GM23248 (cell line): ENCODE measurements around the gene PIK3CD. TPM values are rescaled to one million over a fixed set of nuclear protein-coding genes. Genes with fewer than 3 reads are reported as not detected.
"Not testable (repeated sequence)": the region's sequence is repeated elsewhere in the genome, so short reads cannot be mapped to it uniquely, and the experiment has no call there.

Experiments
- DNase-seq: peaks from one replicate; pipeline ENCODE4 v3.0.0-alpha.2; 2015
- H2AFZ ChIP-seq: fragments of 200-600 bp; sonication (generic); 2 replicates; pipeline ENCODE4 v1.6.1; 2016; ENCODE audit warnings: antibody characterized with exemption
- H3F3A ChIP-seq: fragments of 200-600 bp; sonication (generic); 2 replicates; pipeline ENCODE4 v1.6.1; 2016; ENCODE audit warnings: mild to moderate bottlenecking, antibody characterized with exemption, mixed run types; ENCODE audit not compliant: insufficient read depth
- H3K27ac ChIP-seq: fragments of 200-600 bp; sonication (generic); 2 replicates; pipeline ENCODE4 v1.5.1; 2016; ENCODE audit warnings: mild to moderate bottlenecking
- H3K27me3 ChIP-seq: fragments of 200-600 bp; sonication (generic); replicated peaks from 2 replicates; pipeline ENCODE4 v1.6.1; 2016; ENCODE audit warnings: mild to moderate bottlenecking; ENCODE audit not compliant: insufficient read depth
- H3K36me3 ChIP-seq: fragments of 200-600 bp; sonication (generic); 2 replicates; pipeline ENCODE4 v1.6.1; 2016; ENCODE audit warnings: low read depth, mild to moderate bottlenecking
- H3K4me1 ChIP-seq: fragments of 200-600 bp; sonication (generic); 2 replicates; pipeline ENCODE4 v1.6.1; 2016; ENCODE audit warnings: mild to moderate bottlenecking; ENCODE audit not compliant: insufficient read depth
- H3K4me2 ChIP-seq: fragments of 200-600 bp; sonication (generic); one replicate; pipeline ENCODE4 v1.6.1; 2016; ENCODE audit warnings: mild to moderate bottlenecking; ENCODE audit not compliant: unreplicated experiment
- H3K4me3 ChIP-seq: fragments of 200-600 bp; sonication (generic); 2 replicates; pipeline ENCODE4 v1.5.1; 2016; ENCODE audit warnings: mild to moderate bottlenecking
- H3K79me2 ChIP-seq: fragments of 200-600 bp; sonication (generic); 2 replicates; pipeline ENCODE4 v1.6.1; 2016; ENCODE audit warnings: mild to moderate bottlenecking; ENCODE audit not compliant: insufficient read depth
- H3K9ac ChIP-seq: fragments of 200-600 bp; sonication (generic); 2 replicates; pipeline ENCODE4 v1.6.1; 2016; ENCODE audit warnings: mild to moderate bottlenecking
- H3K9me2 ChIP-seq: fragments of 200-600 bp; sonication (generic); 2 replicates; pipeline ENCODE4 v1.6.1; 2016; ENCODE audit warnings: mixed run types, mild to moderate bottlenecking, moderate library complexity; ENCODE audit not compliant: insufficient read depth
- H3K9me3 ChIP-seq: fragments of 200-600 bp; sonication (generic); one replicate; pipeline ENCODE4 v1.6.1; 2017; ENCODE audit warnings: low read depth
- H4K20me1 ChIP-seq: fragments of 200-600 bp; sonication (generic); 2 replicates; pipeline ENCODE4 v1.6.0; 2016; ENCODE audit not compliant: insufficient read depth
- EZH2 ChIP-seq: fragments of 200-600 bp; sonication (generic); IDR thresholded peaks from 2 replicates; pipeline ENCODE4 v1.6.1; 2018; ENCODE audit warnings: antibody characterized with exemption, mild to moderate bottlenecking; ENCODE audit not compliant: insufficient read depth, poor library complexity, severe bottlenecking
- EZH2phosphoT487 ChIP-seq: fragments of 200-600 bp; sonication (generic); IDR thresholded peaks from 2 replicates; pipeline ENCODE4 v1.6.1; 2018; ENCODE audit warnings: antibody characterized with exemption, moderate library complexity, mild to moderate bottlenecking, low read depth; ENCODE audit not compliant: insufficient read depth
- WGBS, 2 experiments: methylation state at CpG; one replicate each; pipeline ENCODE4 v1.1.6; 2015 to 2017; ENCODE audit warnings: low lambda C conversion rate in 2 of 2, low coverage in 1 of 2; ENCODE audit errors: missing lambda C conversion rate in 2 of 2; 5-methylcytosine and 5-hydroxymethylcytosine counted together
- in situ Hi-C: fragments of 300-500 bp; cut with MboI; formaldehyde crosslinking; loops from 2 replicates; pipeline ENCODE4 v1.15.0; 2020
- polyA plus RNA-seq: library from polyadenylated mRNA; unstranded; fragments of >200 nt; fragmentation: Nextera tagmentation; extraction: Ambion mirVana; gene quantifications from 2 replicates; pipeline ENCODE4 v1.2.1, GENCODE V29; 2016
- total RNA-seq: library from RNA; depleted of rRNA; stranded (reverse); fragments of >200 nt; shearing (Covaris generic); gene quantifications from 2 replicates; pipeline ENCODE4 v1.2.3, GENCODE V29; 2014

Gene PIK3CD
- total and polyA plus RNA-seq, 2 experiments from 2014 or later = 3.5 to 7.1 TPM

- Histone ChIP-seq H3K9ac (no peak overlapping the region), H3K9me2 (no peaks in the 10 kb centered on the region), H3K36me3 (no peaks in the 10 kb centered on the region), H3K4me2 (no peak overlapping the region), H3K27ac (no peak overlapping the region), H3K27me3 (no peaks in the 10 kb centered on the region), H3F3A (no peaks in the 10 kb centered on the region), H3K9me3 (no peaks in the 10 kb centered on the region), H3K4me1 (no peaks in the 10 kb centered on the region), H3K79me2 (no peaks in the 10 kb centered on the region), H4K20me1 (no peaks in the 10 kb centered on the region), H3K4me3 (no peak overlapping the region), H2AFZ (no peak overlapping the region)
- in situ Hi-C loops = no loop called here
- WGBS, 2 experiments = 50 to 56% methylated on average over 18 of the region's 18 CpGs
- TF ChIP-seq EZH2phosphoT487 (no peak), EZH2 (no peak)
- no peak for DNase-seq
Measured at GRCh38 chr1:9618909-9619679, 32.4 kb upstream of the PIK3CD start.

DNA sequence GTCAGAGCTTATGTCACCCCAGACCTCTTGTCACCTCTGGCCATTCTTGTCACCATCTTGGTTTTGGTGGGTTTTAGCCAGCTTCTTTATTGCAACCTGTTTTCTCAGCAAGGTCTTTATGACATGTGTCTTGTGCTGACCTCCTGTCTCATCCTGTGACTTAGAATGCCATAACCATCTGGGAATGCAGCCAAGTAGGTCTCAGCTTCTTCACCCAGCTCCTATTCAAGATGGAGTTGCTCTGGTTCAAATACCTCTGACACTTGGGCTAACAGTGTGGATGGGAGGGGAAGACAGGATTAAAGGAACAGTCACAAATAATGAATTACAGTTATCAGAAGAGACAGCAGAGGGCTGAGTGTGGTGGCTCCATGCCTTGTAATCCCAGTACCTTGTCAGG lies 30.5 kb upstream of the PIK3CD start:
- no peaks in the 10 kb centered on the region for H3K9me3 ChIP-seq
- no peaks in the 10 kb centered on the region for H3K27me3 ChIP-seq
- H3K79me2 ChIP-seq = no peaks in the 10 kb centered on the region
- no peaks in the 10 kb centered on the region for H3K9me2 ChIP-seq
- H3K4me2 ChIP-seq = no peak overlapping the region
- H3K4me1 ChIP-seq = no peaks in the 10 kb centered on the region
- H3K9ac ChIP-seq = no peak overlapping the region
- no peaks in the 10 kb centered on the region for H4K20me1 ChIP-seq
- no peak for DNase-seq
- no peak for TF ChIP-seq EZH2phosphoT487
- TF ChIP-seq EZH2 = no peak
- H2AFZ ChIP-seq = no peak overlapping the region
- H3K27ac ChIP-seq = no peak overlapping the region
- H3K4me3 ChIP-seq = no peak overlapping the region
- H3K36me3 ChIP-seq = no peaks in the 10 kb centered on the region
- no peaks in the 10 kb centered on the region for H3F3A ChIP-seq
- in situ Hi-C loops = no loop called here

DNA sequence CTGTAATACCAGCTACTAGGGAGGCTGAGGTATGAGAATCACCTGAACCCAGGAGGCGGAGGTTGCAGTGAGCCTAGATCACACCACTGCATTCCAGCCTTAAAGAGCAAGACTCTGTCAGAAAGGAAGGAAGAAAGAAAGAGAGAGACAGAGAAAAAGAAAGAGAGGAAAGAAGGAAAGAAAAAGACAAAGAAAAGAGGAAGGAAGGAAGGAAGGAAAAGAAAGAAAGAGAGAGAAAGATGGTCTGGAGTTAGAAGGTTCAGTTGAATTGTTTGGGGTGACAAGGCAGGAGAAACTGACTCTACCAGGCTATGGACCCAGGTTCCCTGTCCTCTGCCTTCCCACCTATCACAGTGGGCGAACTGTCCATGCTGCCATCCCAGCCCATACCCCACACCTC lies 27.4 kb upstream of the PIK3CD start:
- no peak for DNase-seq
- Histone ChIP-seq H3F3A (no peaks in the 10 kb centered on the region), H3K79me2 (no peaks in the 10 kb centered on the region), H3K9ac (no peak overlapping the region), H3K4me1 (no peaks in the 10 kb centered on the region), H2AFZ (no peak overlapping the region), H3K27me3 (no peaks in the 10 kb centered on the region), H3K9me3 (no peaks in the 10 kb centered on the region), H4K20me1 (no peaks in the 10 kb centered on the region), H3K27ac (no peak overlapping the region), H3K36me3 (no peaks in the 10 kb centered on the region), H3K4me3 (no peak overlapping the region), H3K9me2 (no peaks in the 10 kb centered on the region), H3K4me2 (no peak overlapping the region)
- in situ Hi-C loops = no loop called here
- WGBS, 2 experiments = 93 to 94% methylated on average over 2 of the region's 2 CpGs
- TF ChIP-seq EZH2 = no peak
- no peak for TF ChIP-seq EZH2phosphoT487

- H3K9ac ChIP-seq, in situ Hi-C loops, H3K4me3 ChIP-seq, H3K9me3 ChIP-seq, H2AFZ ChIP-seq, H3K9me2 ChIP-seq, H3K27ac ChIP-seq, H3K4me2 ChIP-seq, DNase-seq, H3F3A ChIP-seq, H4K20me1 ChIP-seq, H3K79me2 ChIP-seq, H3K4me1 ChIP-seq, H3K27me3 ChIP-seq, H3K36me3 ChIP-seq: not testable (repeated sequence)
- WGBS, 2 experiments = 94 to 100% methylated on average over 2 to 3 of the region's 3 CpGs
Measured at GRCh38 chr1:9625030-9625429, 26.5 kb upstream of the PIK3CD start.

- no peaks in the 10 kb centered on the region for H3K9me3 ChIP-seq
- H3K36me3 ChIP-seq = no peaks in the 10 kb centered on the region
- H2AFZ ChIP-seq = no peak overlapping the region
- no peak overlapping the region for H3K9ac ChIP-seq
- H3K27me3 ChIP-seq = no peaks in the 10 kb centered on the region
- H3K9me2 ChIP-seq = no peaks in the 10 kb centered on the region
- WGBS, 2 experiments = 65 to 70% methylated on average over 8 to 9 of the region's 9 CpGs
- no peak overlapping the region for H3K4me3 ChIP-seq
- H3K79me2 ChIP-seq = no peaks in the 10 kb centered on the region
- no peaks in the 10 kb centered on the region for H4K20me1 ChIP-seq
- TF ChIP-seq EZH2 (no peak), EZH2phosphoT487 (no peak)
- H3F3A ChIP-seq = no peaks in the 10 kb centered on the region
- no peaks in the 10 kb centered on the region for H3K4me1 ChIP-seq
- H3K4me2 ChIP-seq = no peak overlapping the region
- no peak for DNase-seq
- in situ Hi-C loops = no loop called here
- no peak overlapping the region for H3K27ac ChIP-seq
Measured at GRCh38 chr1:9626201-9626608, 25.3 kb upstream of the PIK3CD start.
